HG02840 (cell line): Measurements from ENCODE around the gene CHRND.
"Not testable (repeated sequence)": the region's sequence is repeated elsewhere in the genome, so short reads cannot be mapped to it uniquely, and the experiment has no call there.

Source experiments
- ATAC-seq: cut with Tn5 transposase; IDR thresholded peaks from one replicate; pipeline ENCODE4 v1.9.1; 2021; ENCODE audit warnings: mild to moderate bottlenecking, moderate library complexity, moderate number of reproducible peaks; ENCODE audit not compliant: unreplicated experiment, low FRiP score

The CHRND gene

GRCh38 chr2:232524771-232525170 lies 1.2 kb upstream of the CHRND start:
- ATAC-seq, result no peak

- no peak for ATAC-seq
These were observed 761 bp upstream of the CHRND start for GRCh38 chr2:232525199-232525598.

- ATAC-seq, result no peak
These were observed 497 bp downstream of the CHRND start for GRCh38 chr2:232526372-232526941.

GRCh38 chr2:232527905-232528470 lies 2.0 kb downstream of the CHRND start:
- no peak for ATAC-seq

GRCh38 chr2:232528746-232529460 lies 2.9 kb downstream of the CHRND start:
- no peak for ATAC-seq

- no peak for ATAC-seq
These were observed 4.0 kb downstream of the CHRND start for GRCh38 chr2:232529806-232530547.

- ATAC-seq, result no peak
These were observed 4.8 kb downstream of the CHRND start for GRCh38 chr2:232530626-232531260.

- no peak for ATAC-seq
These were observed 6.5 kb downstream of the CHRND start for GRCh38 chr2:232532419-232532818.

GRCh38 chr2:232532821-232533220 lies 6.9 kb downstream of the CHRND start:
- ATAC-seq, result not testable (repeated sequence)

GRCh38 chr2:232533944-232534710 lies 8.2 kb downstream of the CHRND start:
- no peak for ATAC-seq

GRCh38 chr2:232534940-232535651 lies 9.1 kb downstream of the CHRND start:
- no peak for ATAC-seq

GRCh38 chr2:232535761-232536530 lies 10.0 kb downstream of the CHRND start:
- ATAC-seq, result no peak

- no peak for ATAC-seq
These were observed 11.1 kb downstream of the CHRND start for GRCh38 chr2:232537079-232537478.

- no peak for ATAC-seq
These were observed 11.5 kb downstream of the CHRND start for GRCh38 chr2:232537499-232537898.

- no peak for ATAC-seq
These were observed 12.7 kb downstream of the CHRND start for GRCh38 chr2:232538671-232539070.

- ATAC-seq, result no peak
These were observed 13.6 kb downstream of the CHRND start, which contains the start of gene CHRNG for GRCh38 chr2:232539298-232540231. CHRNG (plus strand) TSS chr2:232539692; CDS start chr2:232539748, 56 bp downstream.

GRCh38 chr2:232540441-232541041 lies 14.6 kb downstream of the CHRND start:
- no peak for ATAC-seq
